Colonic mucosa (tissue), 4 donors: ENCODE results near the gene CNOT1. TPM values are rescaled to one million over a fixed set of nuclear protein-coding genes. Genes with fewer than 3 reads are reported as not detected.

Experiments used
- DNase-seq: peaks from one replicate; pipeline ENCODE4 v3.0.0-alpha.2; 2020
- H3K27ac ChIP-seq: fragments of 200-600 bp; one replicate; pipeline ENCODE4 v1.8.0; 2021
- H3K27me3 ChIP-seq: fragments of 200-600 bp; one replicate; pipeline ENCODE4 v1.8.0; 2021
- H3K36me3 ChIP-seq: fragments of 200-600 bp; one replicate; pipeline ENCODE4 v1.8.0; 2021
- H3K4me1 ChIP-seq: fragments of 200-600 bp; one replicate; pipeline ENCODE4 v1.8.0; 2021; ENCODE audit warnings: mild to moderate bottlenecking
- H3K4me3 ChIP-seq: fragments of 200-600 bp; one replicate; pipeline ENCODE4 v1.8.0; 2021
- H3K9ac ChIP-seq, 2 donors: one replicate each; pipeline ENCODE4 v1.7.0; 2013; ENCODE audit warnings: control low read depth in 2 of 2, low read depth in 2 of 2, low read length in 2 of 2
- H3K9me3 ChIP-seq: fragments of 200-600 bp; one replicate; pipeline ENCODE4 v1.8.0; 2021
- CTCF ChIP-seq: fragments of 200-600 bp; IDR thresholded peaks from one replicate; pipeline ENCODE4 v1.8.0; 2022; ENCODE audit warnings: antibody characterized with exemption, mild to moderate bottlenecking
- intact Hi-C: fragments of 100-400 bp; cut with DNase I; formaldehyde crosslinking; loops from one replicate; pipeline ENCODE4 v1.14.1; 2022
- total RNA-seq, 2 donors: library from RNA; stranded (reverse); fragmentation: NEBNext Ultra II Directional in 1 of 2; extraction: Animal tissue kit (Norgen Biotek cat#: 25700) in 1 of 2; gene quantifications; one replicate each; pipeline ENCODE4 v1.2.1, GENCODE V29; 2021
- donor health status: healthy.
- donor health status: DM: no; HTN: no; CAD: no.
- donor health status: DM: no; HTN: no; CAD: no.

Gene CNOT1
- total RNA-seq, 2 donors from 2014 or later = 237 to 268 TPM

GRCh38 chr16:58474296-58474695 is 155.3 kb downstream of the CNOT1 start:
- intact Hi-C loops = no loop called here
- Histone ChIP-seq H3K27me3 (no peaks in the 10 kb centered on the region), H3K4me1 (no peaks in the 10 kb centered on the region), H3K27ac (no peak overlapping the region), H3K36me3 (no peaks in the 10 kb centered on the region), H3K9me3 (no peaks in the 10 kb centered on the region), H3K4me3 (no peak overlapping the region), H3K9ac (no peak overlapping the region)
- no peak for DNase-seq
- no peak for TF ChIP-seq CTCF

GRCh38 chr16:58472827-58473226 is 156.8 kb downstream of the CNOT1 start:
- no peak overlapping the region for H3K27ac ChIP-seq
- DNase-seq = no peak
- H3K4me3 ChIP-seq = no peak overlapping the region
- no peaks in the 10 kb centered on the region for H3K4me1 ChIP-seq
- TF ChIP-seq CTCF = no peak
- intact Hi-C loops = no loop called here
- H3K36me3 ChIP-seq = no peaks in the 10 kb centered on the region
- H3K27me3 ChIP-seq = peaks cover 2% of the 10 kb centered on the region
- no peaks in the 10 kb centered on the region for H3K9me3 ChIP-seq
- H3K9ac ChIP-seq = no peak overlapping the region

- Histone ChIP-seq H3K9ac (no peak overlapping the region), H3K4me1 (no peaks in the 10 kb centered on the region), H3K27me3 (peaks cover 5% of the 10 kb centered on the region), H3K9me3 (no peaks in the 10 kb centered on the region), H3K4me3 (no peak overlapping the region), H3K36me3 (no peaks in the 10 kb centered on the region), H3K27ac (no peak overlapping the region)
- intact Hi-C loops = no loop called here
- no peak for DNase-seq
- TF ChIP-seq CTCF = no peak
Measured at GRCh38 chr16:58472266-58472665, 157.4 kb downstream of the CNOT1 start.

- Histone ChIP-seq H3K36me3 (no peaks in the 10 kb centered on the region), H3K4me1 (no peaks in the 10 kb centered on the region), H3K27ac (no peak overlapping the region), H3K4me3 (no peak overlapping the region), H3K9me3 (no peaks in the 10 kb centered on the region), H3K27me3 (peaks cover 5% of the 10 kb centered on the region), H3K9ac (no peak overlapping the region)
- no peak for TF ChIP-seq CTCF
- intact Hi-C loops = no loop called here
- DNase-seq = no peak
Measured at GRCh38 chr16:58471209-58471975, 158.2 kb downstream of the CNOT1 start.

Other genes with a start within 250 kb of the CNOT1 start
- gene GINS3, start 237.4 kb downstream of the CNOT1 start, total RNA-seq = 10 to 100 TPM in 1 of 2 donors, 1 to 10 TPM in 1; 2.5 to 11.7 TPM
- gene NDRG4, start 129.7 kb downstream of the CNOT1 start, total RNA-seq = 1 to 10 TPM; 3.0 to 9.8 TPM
- 10 to 100 TPM in 1 of 2 donors, 1 to 10 TPM in 1; 8.5 to 18.0 TPM for gene SETD6, start 114.3 kb downstream of the CNOT1 start, total RNA-seq
- 10 to 100 TPM; 10.8 to 15.5 TPM for gene SLC38A7, start 54.9 kb upstream of the CNOT1 start, total RNA-seq
- 100 to 1,000 TPM; 117 to 184 TPM for gene GOT2, start 104.5 kb upstream of the CNOT1 start, total RNA-seq